K562 (cell line): Measurements from ENCODE around the gene CDC14B.

ENCODE experiments used
- KDM1A ChIP-seq, 2 experiments: fragments of 450-650 bp; IDR thresholded peaks; 2 replicates each; pipeline ENCODE4 v1.6.1; 2016; ENCODE audit warnings: mild to moderate bottlenecking in 2 of 2
- POLR2A ChIP-seq: fragments of 450-650 bp; conservative IDR thresholded peaks from 2 replicates; pipeline ENCODE4 v1.6.1; 2016
- TAF7 ChIP-seq: fragments of 450-650 bp; IDR thresholded peaks from 2 replicates; pipeline ENCODE4 v1.6.1; 2016; ENCODE audit warnings: missing genetic modification characterization, missing compliant biosample characterization
- TF ChIP-seq, protein P1 (sequence below): fragments of 250-450 bp; sonication (Bioruptor Pico); IDR thresholded peaks from 2 replicates; pipeline ENCODE4 v1.8.0; 2021; ENCODE audit warnings: borderline replicate concordance, mild to moderate bottlenecking, moderate library complexity; ENCODE audit not compliant: poor library complexity, severe bottlenecking
- TF ChIP-seq, protein P2 (sequence below): sonication (generic); formaldehyde crosslinking; IDR thresholded peaks from 2 replicates; pipeline ENCODE4 v1.8.0; 2022; ENCODE audit warnings: missing genetic modification reagents, mild to moderate bottlenecking, borderline replicate concordance
- TF ChIP-seq, protein P3 (sequence below), 2 experiments: fragments of 200-800 bp in 1 of 2; sonication (Bioruptor generic) in 1 of 2; sonication (generic) in 1 of 2; formaldehyde crosslinking in 1 of 2; IDR thresholded peaks in 1 of 2; conservative IDR thresholded peaks in 1 of 2; 2 replicates each; pipeline versions ENCODE4 v1.5.0 to v1.6.1; 2016 to 2020; ENCODE audit warnings: missing compliant biosample characterization in 1 of 2, missing genetic modification characterization in 1 of 2, missing genetic modification reagents in 1 of 2
- TF ChIP-seq, protein P4 (sequence below): fragments of 250-450 bp; sonication (Bioruptor Pico); IDR thresholded peaks from 2 replicates; pipeline ENCODE4 v1.9.0; 2021; ENCODE audit warnings: mild to moderate bottlenecking

DNA sequence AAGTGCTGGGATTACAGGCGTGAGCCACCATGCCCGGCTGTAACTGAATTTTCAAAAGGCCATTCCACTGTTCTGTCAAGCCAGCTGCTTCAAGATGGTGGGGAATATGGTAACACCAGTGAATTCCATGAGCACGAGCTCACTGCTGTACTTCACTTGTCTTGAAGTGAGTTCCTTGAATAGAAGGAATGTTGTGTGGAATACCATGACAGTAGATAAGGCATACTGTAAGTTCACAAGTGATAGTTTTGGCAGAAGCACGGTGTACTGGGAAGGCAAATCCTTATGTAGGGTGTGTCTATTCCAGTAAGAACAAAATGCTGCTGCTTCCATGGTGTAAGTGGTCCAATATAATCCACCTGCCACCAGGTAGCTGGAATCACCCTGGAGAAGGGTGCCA is 42.1 kb upstream of the CDC14B start:
- no peak for TF ChIP-seq POLR2A
- TF ChIP-seq, protein P1, sequence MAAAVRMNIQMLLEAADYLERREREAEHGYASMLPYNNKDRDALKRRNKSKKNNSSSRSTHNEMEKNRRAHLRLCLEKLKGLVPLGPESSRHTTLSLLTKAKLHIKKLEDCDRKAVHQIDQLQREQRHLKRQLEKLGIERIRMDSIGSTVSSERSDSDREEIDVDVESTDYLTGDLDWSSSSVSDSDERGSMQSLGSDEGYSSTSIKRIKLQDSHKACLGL, result no peak
- TF ChIP-seq, protein P2, sequence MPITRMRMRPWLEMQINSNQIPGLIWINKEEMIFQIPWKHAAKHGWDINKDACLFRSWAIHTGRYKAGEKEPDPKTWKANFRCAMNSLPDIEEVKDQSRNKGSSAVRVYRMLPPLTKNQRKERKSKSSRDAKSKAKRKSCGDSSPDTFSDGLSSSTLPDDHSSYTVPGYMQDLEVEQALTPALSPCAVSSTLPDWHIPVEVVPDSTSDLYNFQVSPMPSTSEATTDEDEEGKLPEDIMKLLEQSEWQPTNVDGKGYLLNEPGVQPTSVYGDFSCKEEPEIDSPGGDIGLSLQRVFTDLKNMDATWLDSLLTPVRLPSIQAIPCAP (CRISPR knock-in tag), result no peak
- TF ChIP-seq, protein P3, sequence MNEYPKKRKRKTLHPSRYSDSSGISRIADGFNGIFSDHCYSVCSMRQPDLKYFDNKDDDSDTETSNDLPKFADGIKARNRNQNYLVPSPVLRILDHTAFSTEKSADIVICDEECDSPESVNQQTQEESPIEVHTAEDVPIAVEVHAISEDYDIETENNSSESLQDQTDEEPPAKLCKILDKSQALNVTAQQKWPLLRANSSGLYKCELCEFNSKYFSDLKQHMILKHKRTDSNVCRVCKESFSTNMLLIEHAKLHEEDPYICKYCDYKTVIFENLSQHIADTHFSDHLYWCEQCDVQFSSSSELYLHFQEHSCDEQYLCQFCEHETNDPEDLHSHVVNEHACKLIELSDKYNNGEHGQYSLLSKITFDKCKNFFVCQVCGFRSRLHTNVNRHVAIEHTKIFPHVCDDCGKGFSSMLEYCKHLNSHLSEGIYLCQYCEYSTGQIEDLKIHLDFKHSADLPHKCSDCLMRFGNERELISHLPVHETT (CRISPR knock-in tag; conservative IDR thresholded peaks at IDR 0.05 in 1 of 2, IDR thresholded peaks at IDR 0.05 in 1 of 2), result no peak
- TF ChIP-seq TAF7 (tag), result no peak
- no peak for TF ChIP-seq KDM1A (IDR thresholded peaks at IDR 0.05)
- TF ChIP-seq, protein P4, sequence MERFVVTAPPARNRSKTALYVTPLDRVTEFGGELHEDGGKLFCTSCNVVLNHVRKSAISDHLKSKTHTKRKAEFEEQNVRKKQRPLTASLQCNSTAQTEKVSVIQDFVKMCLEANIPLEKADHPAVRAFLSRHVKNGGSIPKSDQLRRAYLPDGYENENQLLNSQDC (CRISPR knock-in tag), result no peak
